ENCODE measurements around the gene DEPDC5.
A peak's percentile ranks its signal among the peaks of the same experiment; 100 is the strongest.

The DEPDC5 gene

DNA sequence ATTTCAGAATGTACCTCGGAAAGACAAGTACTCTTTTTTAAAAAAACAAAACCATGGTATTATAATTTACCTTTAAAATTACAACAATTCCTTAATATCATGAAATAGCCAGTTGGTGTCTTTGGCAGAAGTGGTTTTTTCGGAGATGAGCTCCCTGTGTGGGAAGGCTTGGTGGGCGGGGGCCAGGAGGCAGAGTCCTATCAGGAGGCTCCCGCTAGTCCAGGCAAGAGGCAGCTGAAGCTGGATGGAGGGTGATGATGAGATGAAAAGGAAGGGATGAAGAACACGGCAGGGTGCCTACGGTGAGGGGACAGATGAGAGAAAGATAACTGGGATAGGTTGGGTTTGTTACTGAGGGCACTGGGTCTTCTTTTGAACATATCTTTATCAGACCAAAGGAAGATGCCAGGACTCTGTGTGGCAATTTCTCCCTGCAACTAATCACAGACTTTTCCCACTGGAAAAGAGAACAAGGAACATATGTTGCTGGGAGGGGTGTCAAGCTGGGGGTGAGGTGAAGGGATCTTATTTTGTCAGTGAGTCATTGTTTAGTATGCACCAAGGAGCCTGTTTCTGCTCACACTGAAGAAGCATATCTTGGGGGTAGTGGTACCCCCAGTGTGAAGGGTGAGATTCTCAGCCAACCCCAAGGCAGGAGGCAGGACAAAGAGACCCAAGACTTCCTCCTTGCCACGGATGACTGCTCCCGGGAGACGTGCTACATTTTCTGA lies 99.0 kb downstream of the DEPDC5 start:
- Histone ChIP-seq H3K4me1 (ENCODE audit: insufficient read depth, low read length) (peaks cover 4% of the 10 kb centered on the region; the same call in 1 of the 2 replicates), H3K4me3 (ENCODE audit: low read length) (no peak overlapping the region), H3K9ac (ENCODE audit: low read depth, low read length) (no peak overlapping the region), H3K27ac (ENCODE audit: low read depth, low read length) (no peak overlapping the region), H3K27me3 (ENCODE audit: insufficient read depth, low read length) (no peaks in the 10 kb centered on the region), H3K36me3 (ENCODE audit: insufficient read depth, low read length) (peaks cover 32% of the 10 kb centered on the region), H3K9me3 (ENCODE audit: insufficient read depth, low read depth, low read length) (peaks cover 5% of the 10 kb centered on the region; the same call in 1 of the 2 replicates)
- WGBS: 93% methylated on average over 8 of the region's 9 CpGs

- Histone ChIP-seq H3K36me3 (ENCODE audit: insufficient read depth, low read length) (peaks cover 21% of the 10 kb centered on the region), H3K27me3 (ENCODE audit: insufficient read depth, low read length) (no peaks in the 10 kb centered on the region), H3K4me3 (ENCODE audit: low read length) (no peak overlapping the region), H3K9me3 (ENCODE audit: insufficient read depth, low read depth, low read length) (no peaks in the 10 kb centered on the region), H3K4me1 (ENCODE audit: insufficient read depth, low read length) (peaks cover 4% of the 10 kb centered on the region; the same call in 1 of the 2 replicates), H3K9ac (ENCODE audit: low read depth, low read length) (no peak overlapping the region), H3K27ac (ENCODE audit: low read depth, low read length) (no peak overlapping the region)
- 94% methylated on average over 6 of the region's 6 CpGs for WGBS
Measured at GRCh38 chr22:31853736-31854495, 100.1 kb downstream of the DEPDC5 start.

GRCh38 chr22:31857247-31857646 lies 103.4 kb downstream of the DEPDC5 start:
- Histone ChIP-seq H3K4me3 (ENCODE audit: low read length) (no peak overlapping the region), H3K27ac (ENCODE audit: low read depth, low read length) (no peak overlapping the region), H3K4me1 (ENCODE audit: insufficient read depth, low read length) (peaks cover 4% of the 10 kb centered on the region; the same call in 1 of the 2 replicates), H3K9me3 (ENCODE audit: insufficient read depth, low read depth, low read length) (no peaks in the 10 kb centered on the region), H3K27me3 (ENCODE audit: insufficient read depth, low read length) (no peaks in the 10 kb centered on the region), H3K9ac (ENCODE audit: low read depth, low read length) (no peak overlapping the region), H3K36me3 (ENCODE audit: insufficient read depth, low read length) (peaks cover 11% of the 10 kb centered on the region; the same call in 1 of the 2 replicates)
- WGBS: 36% methylated on average over 9 of the region's 9 CpGs

DNA sequence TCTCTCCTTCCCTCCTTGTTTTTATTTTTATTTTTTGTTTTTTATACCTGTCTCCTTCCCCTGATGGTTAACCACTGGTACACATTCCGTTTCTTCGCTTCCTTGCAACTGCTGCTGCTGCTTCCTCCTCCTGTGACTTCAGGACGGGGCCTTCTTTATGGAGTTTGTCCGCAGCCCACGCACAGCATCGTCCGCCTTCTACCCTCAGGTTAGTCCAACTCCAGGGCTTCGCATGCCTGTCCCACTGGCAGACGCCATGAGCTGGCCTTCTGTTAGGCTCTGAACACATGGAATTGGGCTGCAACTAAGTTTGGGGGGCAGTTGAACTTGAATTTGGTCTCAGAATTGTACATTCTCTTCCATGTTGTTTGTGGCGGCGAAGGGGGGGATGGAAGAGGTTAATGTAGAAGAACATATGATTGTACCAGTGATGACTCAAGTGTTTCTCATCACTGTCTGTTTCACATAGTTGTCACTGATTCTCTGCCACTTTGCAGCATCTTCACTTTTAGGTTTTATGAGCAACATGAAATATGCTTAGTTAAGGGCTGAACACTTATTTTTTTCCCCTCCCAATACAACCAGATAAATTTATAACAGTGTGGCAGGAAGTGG lies 107.5 kb downstream of the DEPDC5 start:
- peaks cover 13% of the 10 kb centered on the region; the same call in 1 of the 2 replicates for H3K36me3 ChIP-seq (ENCODE audit: insufficient read depth, low read length)
- H3K4me1 ChIP-seq (ENCODE audit: insufficient read depth, low read length): peaks cover 4% of the 10 kb centered on the region; the same call in 1 of the 2 replicates
- WGBS: 98% methylated on average over 11 of the region's 11 CpGs
- no peak overlapping the region for H3K9ac ChIP-seq (ENCODE audit: low read depth, low read length)
- no peaks in the 10 kb centered on the region for H3K9me3 ChIP-seq (ENCODE audit: insufficient read depth, low read depth, low read length)
- no peak overlapping the region for H3K27ac ChIP-seq (ENCODE audit: low read depth, low read length)
- H3K27me3 ChIP-seq (ENCODE audit: insufficient read depth, low read length): no peaks in the 10 kb centered on the region
- no peak overlapping the region for H3K4me3 ChIP-seq (ENCODE audit: low read length)

GRCh38 chr22:31866918-31867317 lies 113.1 kb downstream of the DEPDC5 start:
- 97% methylated on average over 4 of the region's 4 CpGs for WGBS
- Histone ChIP-seq H3K9me3 (ENCODE audit: insufficient read depth, low read depth, low read length) (no peaks in the 10 kb centered on the region), H3K4me1 (ENCODE audit: insufficient read depth, low read length) (peaks cover 16% of the 10 kb centered on the region), H3K27me3 (ENCODE audit: insufficient read depth, low read length) (no peaks in the 10 kb centered on the region), H3K27ac (ENCODE audit: low read depth, low read length) (peak overlapping the region; percentile 82; the same call in 1 of the 2 replicates), H3K36me3 (ENCODE audit: insufficient read depth, low read length) (peaks cover 19% of the 10 kb centered on the region), H3K4me3 (ENCODE audit: low read length) (no peak overlapping the region), H3K9ac (ENCODE audit: low read depth, low read length) (no peak overlapping the region)

DNA sequence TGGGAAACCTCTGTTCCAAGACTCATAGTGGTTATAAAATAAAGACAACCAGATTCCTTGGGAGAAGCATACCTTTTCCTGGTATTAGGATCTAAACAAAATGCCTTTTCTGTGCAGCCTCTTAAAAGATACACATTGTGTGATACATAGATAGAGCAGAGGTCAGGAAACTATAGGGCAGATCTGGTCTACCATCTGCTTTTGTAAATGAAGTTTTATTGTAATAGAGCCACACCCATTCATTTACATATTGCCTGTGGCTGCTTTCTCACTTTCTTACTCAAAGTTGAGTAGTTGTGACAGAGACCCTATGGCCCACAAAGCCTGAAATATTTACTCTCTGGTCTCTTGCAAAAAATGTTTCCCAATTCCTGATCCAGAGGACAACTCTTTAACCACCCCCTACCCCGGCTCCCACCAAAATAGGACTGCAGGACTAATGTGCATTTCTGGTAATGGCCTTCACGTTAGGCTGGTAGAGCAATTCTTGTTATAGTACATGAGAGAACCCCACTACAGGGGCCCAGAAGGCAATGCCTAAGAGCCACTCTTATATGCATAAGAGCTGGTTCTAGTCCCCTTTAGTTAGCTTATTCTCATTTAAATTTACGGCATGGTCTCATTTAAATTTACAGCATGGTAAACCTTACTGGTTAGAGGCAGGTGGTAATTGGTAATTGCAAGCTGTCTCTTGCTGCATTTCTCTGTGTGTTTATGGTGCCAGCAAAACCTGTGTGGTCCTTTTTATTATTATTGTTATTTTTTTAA lies 113.8 kb downstream of the DEPDC5 start:
- peak overlapping the region; percentile 28 for H3K4me3 ChIP-seq (ENCODE audit: low read length)
- peaks cover 19% of the 10 kb centered on the region for H3K36me3 ChIP-seq (ENCODE audit: insufficient read depth, low read length)
- no peak overlapping the region for H3K9ac ChIP-seq (ENCODE audit: low read depth, low read length)
- no peaks in the 10 kb centered on the region for H3K9me3 ChIP-seq (ENCODE audit: insufficient read depth, low read depth, low read length)
- H3K27me3 ChIP-seq (ENCODE audit: insufficient read depth, low read length): no peaks in the 10 kb centered on the region
- WGBS: 72% methylated on average over 3 of the region's 3 CpGs
- peaks cover 16% of the 10 kb centered on the region for H3K4me1 ChIP-seq (ENCODE audit: insufficient read depth, low read length)
- H3K27ac ChIP-seq (ENCODE audit: low read depth, low read length): peak overlapping the region; percentile 82; the same call in 1 of the 2 replicates

DNA sequence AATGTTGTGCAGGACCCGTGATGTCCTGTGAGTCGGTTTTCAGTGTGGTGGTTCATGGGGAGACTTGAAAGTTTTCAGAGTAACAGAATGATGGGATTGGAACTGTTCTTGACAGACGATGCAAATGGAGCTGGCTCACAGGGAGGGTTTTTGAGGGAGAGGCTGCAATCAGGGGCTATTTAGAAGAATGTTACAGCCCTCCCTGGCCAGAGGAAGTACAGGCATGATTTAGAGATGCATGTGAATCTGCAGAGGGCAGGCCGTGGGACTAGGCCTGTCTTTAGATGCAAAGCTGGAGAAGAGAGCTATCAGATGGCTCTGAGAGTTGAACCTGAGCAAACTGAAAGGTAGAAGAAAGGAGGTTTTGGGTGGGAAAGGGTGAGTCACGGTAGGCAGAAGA lies 115.9 kb downstream of the DEPDC5 start:
- Histone ChIP-seq H3K9me3 (ENCODE audit: insufficient read depth, low read depth, low read length) (no peaks in the 10 kb centered on the region), H3K27me3 (ENCODE audit: insufficient read depth, low read length) (no peaks in the 10 kb centered on the region), H3K4me1 (ENCODE audit: insufficient read depth, low read length) (peaks cover 16% of the 10 kb centered on the region), H3K36me3 (ENCODE audit: insufficient read depth, low read length) (peaks cover 24% of the 10 kb centered on the region), H3K4me3 (ENCODE audit: low read length) (no peak overlapping the region), H3K27ac (ENCODE audit: low read depth, low read length) (no peak overlapping the region), H3K9ac (ENCODE audit: low read depth, low read length) (no peak overlapping the region)
- 84% methylated on average over 5 of the region's 5 CpGs for WGBS

GRCh38 chr22:31870890-31871289 lies 117.1 kb downstream of the DEPDC5 start:
- H3K4me3 ChIP-seq (ENCODE audit: low read length): no peak overlapping the region
- no peaks in the 10 kb centered on the region for H3K27me3 ChIP-seq (ENCODE audit: insufficient read depth, low read length)
- peaks cover 25% of the 10 kb centered on the region for H3K36me3 ChIP-seq (ENCODE audit: insufficient read depth, low read length)
- no peak overlapping the region for H3K9ac ChIP-seq (ENCODE audit: low read depth, low read length)
- WGBS: 94% methylated on average over 6 of the region's 6 CpGs
- peaks cover 16% of the 10 kb centered on the region for H3K4me1 ChIP-seq (ENCODE audit: insufficient read depth, low read length)
- no peaks in the 10 kb centered on the region for H3K9me3 ChIP-seq (ENCODE audit: insufficient read depth, low read depth, low read length)
- H3K27ac ChIP-seq (ENCODE audit: low read depth, low read length): no peak overlapping the region

GRCh38 chr22:31871480-31871879 lies 117.7 kb downstream of the DEPDC5 start:
- H3K9me3 ChIP-seq (ENCODE audit: insufficient read depth, low read depth, low read length): no peaks in the 10 kb centered on the region
- H3K27me3 ChIP-seq (ENCODE audit: insufficient read depth, low read length): no peaks in the 10 kb centered on the region
- H3K4me1 ChIP-seq (ENCODE audit: insufficient read depth, low read length): peaks cover 16% of the 10 kb centered on the region
- no peak overlapping the region for H3K4me3 ChIP-seq (ENCODE audit: low read length)
- no peak overlapping the region for H3K9ac ChIP-seq (ENCODE audit: low read depth, low read length)
- 97% methylated on average over 4 of the region's 4 CpGs for WGBS
- peaks cover 25% of the 10 kb centered on the region for H3K36me3 ChIP-seq (ENCODE audit: insufficient read depth, low read length)
- H3K27ac ChIP-seq (ENCODE audit: low read depth, low read length): no peak overlapping the region

- Histone ChIP-seq H3K36me3 (ENCODE audit: insufficient read depth, low read length) (peaks cover 25% of the 10 kb centered on the region), H3K9ac (ENCODE audit: low read depth, low read length) (no peak overlapping the region), H3K4me3 (ENCODE audit: low read length) (no peak overlapping the region), H3K4me1 (ENCODE audit: insufficient read depth, low read length) (peaks cover 10% of the 10 kb centered on the region), H3K9me3 (ENCODE audit: insufficient read depth, low read depth, low read length) (no peaks in the 10 kb centered on the region), H3K27me3 (ENCODE audit: insufficient read depth, low read length) (no peaks in the 10 kb centered on the region), H3K27ac (ENCODE audit: low read depth, low read length) (no peak overlapping the region)
- WGBS: 88% methylated on average over 4 of the region's 4 CpGs
Measured at GRCh38 chr22:31872209-31872608, 118.4 kb downstream of the DEPDC5 start.
